B cell (primary cell): ENCODE data around the gene STIMATE. TPM values are rescaled to one million over a fixed set of nuclear protein-coding genes. Genes with fewer than 3 reads are reported as not detected.

Source experiments
- ATAC-seq: fragments of 200-7000 bp; cut with Tn5 transposase; one replicate; pipeline ENCODE4 v1.10.0; 2021; ENCODE audit warnings: low read depth, mild to moderate bottlenecking, moderate number of reproducible peaks, moderate library complexity
- CTCF ChIA-PET: fragments of 350-600 bp; sonication (Branson Sonifier 250); formaldehyde crosslinking; loops from one replicate; lab custom pipeline; 2021; ENCODE audit warnings: antibody characterized with exemption, inconsistent platforms; lab: Charles Lee
- POLR2A ChIA-PET: fragments of 350-600 bp; sonication (Branson Sonifier 250); formaldehyde crosslinking; loops from one replicate; lab custom pipeline; 2021; ENCODE audit warnings: antibody characterized with exemption; lab: Charles Lee
- DNase-seq: peaks from one replicate; pipeline ENCODE4 v3.0.0; 2013
- H2AFZ ChIP-seq: 2 replicates; pipeline ENCODE4 v1.6.1; 2012; ENCODE audit warnings: mild to moderate bottlenecking, low read depth, low read length; ENCODE audit not compliant: insufficient read depth, poor library complexity, severe bottlenecking
- H3K27ac ChIP-seq, 2 donors: 1 replicate in 1 of 2; 2 replicates in 1 of 2; pipeline ENCODE4 v1.5.1; 2012 to 2013; ENCODE audit warnings: low read length in 2 of 2, mild to moderate bottlenecking in 2 of 2, moderate library complexity in 1 of 2
- H3K27me3 ChIP-seq, 4 experiments: fragments of 200-600 bp in 1 of 4; sonication (generic) in 1 of 4; replicated peaks in 1 of 4; 1 replicate in 2 of 4; 2 replicates in 2 of 4; pipeline versions ENCODE4 v1.6.1 to v1.7.0; 2013 to 2016; ENCODE audit warnings: low read length in 3 of 4, mild to moderate bottlenecking in 2 of 4, mixed read lengths in 1 of 4, moderate library complexity in 1 of 4; ENCODE audit not compliant: insufficient read depth in 4 of 4, control insufficient read depth in 3 of 4; ENCODE audit errors: control extremely low read depth in 1 of 4
- H3K36me3 ChIP-seq, 2 experiments: replicated peaks in 1 of 2; 1 replicate in 1 of 2; 2 replicates in 1 of 2; pipeline versions ENCODE4 v1.6.1 to v1.7.1; 2013; ENCODE audit warnings: low read length in 1 of 2; ENCODE audit not compliant: insufficient read depth in 2 of 2, control insufficient read depth in 1 of 2; ENCODE audit errors: control extremely low read depth in 1 of 2, extremely low read depth in 1 of 2
- H3K4me1 ChIP-seq, 2 donors: fragments of 200-600 bp in 1 of 2; sonication (generic) in 1 of 2; 1 replicate in 1 of 2; 2 replicates in 1 of 2; pipeline versions ENCODE4 v1.5.1 to v1.6.1; 2013 to 2017; ENCODE audit warnings: low read length in 2 of 2; ENCODE audit not compliant: control insufficient read depth in 2 of 2, insufficient read depth in 2 of 2
- H3K4me2 ChIP-seq: replicated peaks from 2 replicates; pipeline ENCODE3; 2012; ENCODE audit warnings: mild to moderate bottlenecking, low read depth, low read length; ENCODE audit not compliant: poor library complexity, severe bottlenecking
- H3K4me3 ChIP-seq, 5 experiments: fragments of 200-600 bp in 1 of 5; sonication (generic) in 1 of 5; 1 replicate in 3 of 5; 2 replicates in 2 of 5; pipeline versions ENCODE4 v1.5.1 to v1.7.0; 2011 to 2016; ENCODE audit warnings: low read length in 4 of 5, mild to moderate bottlenecking in 4 of 5, low read depth in 2 of 5, control low read depth in 1 of 5, moderate library complexity in 1 of 5; ENCODE audit not compliant: insufficient read depth in 1 of 5; ENCODE audit errors: control extremely low read depth in 1 of 5, extremely low read depth in 1 of 5
- H3K79me2 ChIP-seq: fragments of 200-600 bp; sonication (generic); one replicate; pipeline ENCODE4 v1.6.0; 2016; ENCODE audit warnings: low read length; ENCODE audit not compliant: control insufficient read depth, insufficient read depth
- H3K9ac ChIP-seq: fragments of 200-600 bp; sonication (generic); 2 replicates; pipeline ENCODE4 v1.6.1; 2017; ENCODE audit warnings: mild to moderate bottlenecking, low read length, moderate library complexity
- H3K9me3 ChIP-seq, 3 donors: one replicate each; pipeline versions ENCODE4 v1.6.1 to v1.7.1; 2013; ENCODE audit warnings: low read length in 2 of 3; ENCODE audit not compliant: control insufficient read depth in 2 of 3, insufficient read depth in 1 of 3; ENCODE audit errors: control extremely low read depth in 1 of 3
- H4K20me1 ChIP-seq: 2 replicates; pipeline ENCODE4 v1.6.0; 2012; ENCODE audit warnings: mild to moderate bottlenecking, low read length; ENCODE audit not compliant: insufficient read depth, control insufficient read depth, poor library complexity, severe bottlenecking
- H3K27ac Mint-ChIP-seq: one replicate; pipeline ENCODE4 v1.8.0; 2021; ENCODE audit warnings: mixed read lengths
- H3K27me3 Mint-ChIP-seq: one replicate; pipeline ENCODE4 v1.8.0; 2021; ENCODE audit warnings: mixed read lengths
- H3K4me1 Mint-ChIP-seq: one replicate; pipeline ENCODE4 v1.8.0; 2021; ENCODE audit warnings: mixed read lengths
- H3K4me3 Mint-ChIP-seq: one replicate; pipeline ENCODE4 v1.8.0; 2021; ENCODE audit warnings: mixed read lengths
- H3K9me3 Mint-ChIP-seq: one replicate; pipeline ENCODE4 v1.8.0; 2022; ENCODE audit warnings: mixed read lengths; ENCODE audit not compliant: insufficient read depth
- CTCF ChIP-seq: fragments of 200-600 bp; IDR thresholded peaks from one replicate; pipeline ENCODE4 v1.8.0; 2022; ENCODE audit warnings: antibody characterized with exemption, mild to moderate bottlenecking
- EZH2 ChIP-seq: IDR thresholded peaks from 2 replicates; pipeline ENCODE4 v1.6.1; 2012; ENCODE audit warnings: borderline replicate concordance, low read depth, mild to moderate bottlenecking, moderate library complexity, low read length; ENCODE audit not compliant: insufficient read depth, poor library complexity, severe bottlenecking
- WGBS: methylation state at CpG from one replicate; pipeline ENCODE4 v1.1.5; 2013; ENCODE audit warnings: missing lambda C conversion rate; ENCODE audit not compliant: insufficient coverage; 5-methylcytosine and 5-hydroxymethylcytosine counted together
- intact Hi-C: fragments of 100-400 bp; cut with micrococcal nuclease; formaldehyde crosslinking; loops from one replicate; pipeline ENCODE4 v1.10.0; 2022
- polyA plus RNA-seq: library from polyadenylated mRNA; depleted of rRNA; stranded (reverse); fragments of >200 nt; gene quantifications from 2 replicates; pipeline ENCODE4 v1.2.3, GENCODE V29; 2012
- total RNA-seq, 2 donors: library from RNA; stranded (reverse); fragments of 120-200 nt in 1 of 2; gene quantifications; 1 replicate in 1 of 2; 2 replicates in 1 of 2; pipeline versions ENCODE4 v1.2.3 to v1.2.4, GENCODE V29; 2013 to 2022

STIMATE gene
- total and polyA plus RNA-seq, 2 donors (not counting 1 experiment from before 2014, with no cell fraction given): 24.6 to 38.4 TPM

- no peaks in the 10 kb centered on the region for H4K20me1 ChIP-seq
- peaks cover 0 to 7% of the 10 kb centered on the region in 2 experiments for H3K36me3 ChIP-seq
- no peaks in the 10 kb centered on the region for H3K4me1 ChIP-seq
- POLR2A ChIA-PET: no interaction called here
- no peak overlapping the region for H3K4me3 ChIP-seq
- no peak overlapping the region for H2AFZ ChIP-seq
- DNase-seq: no peak
- intact Hi-C loops: no loop called here
- no peaks in the 10 kb centered on the region for H3K27me3 ChIP-seq
- H3K9me3 ChIP-seq: peaks cover 0 to 10% (median 3%) of the 10 kb centered on the region in 3 donors
- Mint-ChIP-seq H3K27me3 (no peaks in the 10 kb centered on the region), H3K9me3 (peaks cover 2% of the 10 kb centered on the region), H3K4me1 (no peaks in the 10 kb centered on the region), H3K4me3 (no peak overlapping the region), H3K27ac (no peak overlapping the region)
- no peak overlapping the region for H3K27ac ChIP-seq
- H3K9ac ChIP-seq: no peak overlapping the region
- no peak overlapping the region for H3K4me2 ChIP-seq
- no peak for ATAC-seq
- CTCF ChIA-PET: interaction anchor here (0.6 kb wide), 1 partner anchor 217 kb away, joined by 4 read pairs; no protein-coding TSS in a partner anchor
- H3K79me2 ChIP-seq: no peaks in the 10 kb centered on the region
- TF ChIP-seq CTCF: no peak
- no peak for TF ChIP-seq EZH2
- 100% methylated on average over 6 of the region's 8 CpGs for WGBS
These were observed 37.5 kb downstream of the STIMATE start for GRCh38 chr3:52859686-52860423.

- WGBS: 100% methylated on average over 3 of the region's 5 CpGs
- no peaks in the 10 kb centered on the region for H3K4me1 Mint-ChIP-seq
- intact Hi-C loops: no loop called here
These were observed 39.5 kb downstream of the STIMATE start for GRCh38 chr3:52857864-52858263.

More at GRCh38 chr3:52857864-52858263, 39.5 kb downstream of the STIMATE start:
- H3K4me3 ChIP-seq: no peak overlapping the region
- ChIA-PET POLR2A (no interaction called here), CTCF (no interaction called here)
- Mint-ChIP-seq H3K27me3 (no peaks in the 10 kb centered on the region), H3K9me3 (peaks cover 2% of the 10 kb centered on the region), H3K4me3 (no peak overlapping the region), H3K27ac (no peak overlapping the region)
- TF ChIP-seq EZH2 (no peak), CTCF (no peak)
- H3K36me3 ChIP-seq: peaks cover 0 to 7% of the 10 kb centered on the region in 2 experiments
- DNase-seq (no peak), ATAC-seq (no peak)
- no peaks in the 10 kb centered on the region for H3K27me3 ChIP-seq
- H3K79me2 ChIP-seq: no peaks in the 10 kb centered on the region
- no peak overlapping the region for H3K4me2 ChIP-seq
- H3K9me3 ChIP-seq: no peaks in the 10 kb centered on the region
- no peaks in the 10 kb centered on the region for H3K4me1 ChIP-seq
- H2AFZ ChIP-seq: no peak overlapping the region
- H3K27ac ChIP-seq: no peak overlapping the region
- no peak overlapping the region for H3K9ac ChIP-seq
- H4K20me1 ChIP-seq: no peaks in the 10 kb centered on the region
